Adrenal gland (tissue), 5 donors: Measurements from ENCODE around the gene SPNS3.

Experiments used
- CTCF ChIP-seq, 6 experiments: fragments of 450-650 bp in 4 of 6; fragments of 200-600 bp in 2 of 6; sonication (generic) in 1 of 6; IDR thresholded peaks; 1 replicate in 5 of 6; 2 replicates in 1 of 6; pipeline versions ENCODE4 v1.5.1 to v1.8.0; 2016 to 2021; ENCODE audit warnings: antibody characterized with exemption in 6 of 6, mild to moderate bottlenecking in 2 of 6, moderate library complexity in 1 of 6
- POLR2A ChIP-seq, 2 donors: fragments of 450-650 bp; IDR thresholded peaks; one replicate each; pipeline ENCODE4 v1.6.1; 2017; ENCODE audit warnings: antibody characterized with exemption in 2 of 2, mild to moderate bottlenecking in 2 of 2, moderate library complexity in 1 of 2
- donor health status: DM: no; HTN: no; CAD: no.

GRCh38 chr17:4472286-4472685, 38.5 kb downstream of the SPNS3 start:
- TF ChIP-seq POLR2A (IDR thresholded peaks at IDR 0.05) (no peak), CTCF (IDR thresholded peaks at IDR 0.05) (no peak)
